Activated CD8-positive, alpha-beta T cell treated with anti-CD3 and anti-CD28 coated beads, Interleukin-2, amount 10 ng/mL, durations not matched to agents 7 days and 5 days (primary cell): ENCODE measurements around the gene PSPN. TPM values are rescaled to one million over a fixed set of nuclear protein-coding genes. Genes with fewer than 3 reads are reported as not detected.

Source experiments
- ATAC-seq: fragments of 150-1000 bp; cut with Tn5 transposase; one replicate; pipeline ENCODE4 v1.10.0; 2021; ENCODE audit warnings: moderate library complexity
- CTCF ChIA-PET: fragments of 350-600 bp; sonication (Branson Sonifier 250); formaldehyde crosslinking; loops from one replicate; lab custom pipeline; 2021; ENCODE audit warnings: antibody characterized with exemption; lab: Charles Lee
- POLR2A ChIA-PET: fragments of 350-600 bp; sonication (Branson Sonifier 250); formaldehyde crosslinking; loops from one replicate; lab custom pipeline; 2021; ENCODE audit warnings: antibody characterized with exemption; lab: Charles Lee
- DNase-seq: peaks from one replicate; pipeline ENCODE4 v3.0.0-alpha.2; 2020
- H3K27ac Mint-ChIP-seq: one replicate; pipeline ENCODE4 v1.8.0; 2021; ENCODE audit warnings: mild to moderate bottlenecking, mixed read lengths
- H3K27me3 Mint-ChIP-seq: one replicate; pipeline ENCODE4 v1.8.0; 2021; ENCODE audit warnings: low read depth, mixed read lengths
- H3K36me3 Mint-ChIP-seq: one replicate; pipeline ENCODE4 v1.8.0; 2021; ENCODE audit warnings: low read depth, mixed read lengths
- H3K4me1 Mint-ChIP-seq: one replicate; pipeline ENCODE4 v1.8.0; 2021; ENCODE audit warnings: low read depth, mixed read lengths
- H3K4me3 Mint-ChIP-seq: one replicate; pipeline ENCODE4 v1.8.0; 2021; ENCODE audit warnings: mild to moderate bottlenecking, mixed read lengths
- H3K9me3 Mint-ChIP-seq: one replicate; pipeline ENCODE4 v1.8.0; 2022; ENCODE audit warnings: mixed read lengths; ENCODE audit not compliant: insufficient read depth
- total RNA-seq, 2 experiments: library from RNA; stranded (reverse); gene quantifications; one replicate each; pipeline ENCODE4 v1.2.3, GENCODE V29; 2021

The PSPN gene
- total RNA-seq, 2 experiments from 2014 or later, result 2.1 to 2.6 TPM

GRCh38 chr19:6378486-6378885 is 2.8 kb upstream of the PSPN start:
- ATAC-seq (no peak), DNase-seq (no peak)
- Mint-ChIP-seq H3K27ac (no peak overlapping the region), H3K27me3 (no peaks in the 10 kb centered on the region), H3K36me3 (peaks cover 36% of the 10 kb centered on the region), H3K4me3 (no peak overlapping the region), H3K4me1 (peaks cover 11% of the 10 kb centered on the region), H3K9me3 (no peaks in the 10 kb centered on the region)
- CTCF ChIA-PET, result no interaction called here
- POLR2A ChIA-PET, result interaction anchor here (0.6 kb wide), 1 partner anchor 75 kb away, joined by 3 read pairs; no protein-coding TSS in a partner anchor

- Mint-ChIP-seq H3K9me3 (no peaks in the 10 kb centered on the region), H3K27ac (no peak overlapping the region), H3K27me3 (no peaks in the 10 kb centered on the region), H3K4me3 (no peak overlapping the region), H3K36me3 (peaks cover 31% of the 10 kb centered on the region), H3K4me1 (peaks cover 14% of the 10 kb centered on the region)
- ChIA-PET POLR2A (interaction anchor here (0.6 kb wide), 1 partner anchor 75 kb away, joined by 3 read pairs; no protein-coding TSS in a partner anchor), CTCF (no interaction called here)
- ATAC-seq (no peak), DNase-seq (no peak)
Observed at GRCh38 chr19:6378041-6378440, 2.3 kb upstream of the PSPN start.

GRCh38 chr19:6376512-6377190 is 918 bp upstream of the PSPN start:
- ChIA-PET POLR2A (interaction anchor here (0.7 to 0.9 kb wide), 2 partner anchors 104 to 415 kb away, joined by 3 to 5 read pairs; no protein-coding TSS in a partner anchor), CTCF (interaction anchor here (0.8 to 1.4 kb wide), 2 partner anchors 11 to 48 kb away, joined by 3 to 4 read pairs; partner anchors contain the start of gene KHSRP)
- H3K9me3 Mint-ChIP-seq, result no peaks in the 10 kb centered on the region
- H3K27me3 Mint-ChIP-seq, result no peaks in the 10 kb centered on the region
- H3K4me1 Mint-ChIP-seq, result peaks cover 20% of the 10 kb centered on the region
- H3K27ac Mint-ChIP-seq, result no peak overlapping the region
- ATAC-seq (no peak), DNase-seq (no peak)
- peaks cover 24% of the 10 kb centered on the region for H3K36me3 Mint-ChIP-seq
- H3K4me3 Mint-ChIP-seq, result no peak overlapping the region

GRCh38 chr19:6374711-6375410 is 872 bp downstream of the PSPN start:
- peaks cover 9% of the 10 kb centered on the region for H3K36me3 Mint-ChIP-seq
- peak overlapping the region; percentile 22 for H3K4me3 Mint-ChIP-seq
- CTCF ChIA-PET, result no interaction called here
- POLR2A ChIA-PET, result interaction anchor here (1.1 to 1.3 kb wide), 2 partner anchors 11 to 50 kb away, joined by 4 read pairs; partner anchors contain the start of gene KHSRP
- no peak for DNase-seq
- H3K4me1 Mint-ChIP-seq, result peaks cover 21% of the 10 kb centered on the region
- ATAC-seq, result no peak
- no peaks in the 10 kb centered on the region for H3K9me3 Mint-ChIP-seq
- no peaks in the 10 kb centered on the region for H3K27me3 Mint-ChIP-seq
- no peak overlapping the region for H3K27ac Mint-ChIP-seq

- CTCF ChIA-PET, result no interaction called here
Observed at GRCh38 chr19:6374161-6374709, 1.5 kb downstream of the PSPN start.

GRCh38 chr19:6373813-6374108 is 2.0 kb downstream of the PSPN start:
- peaks cover 31% of the 10 kb centered on the region for H3K4me1 Mint-ChIP-seq
- no peaks in the 10 kb centered on the region for H3K9me3 Mint-ChIP-seq
- ATAC-seq, result no peak
- peaks cover 14% of the 10 kb centered on the region for H3K36me3 Mint-ChIP-seq
- ChIA-PET POLR2A (interaction anchor here (2.3 kb wide), 1 partner anchor 19 kb away, joined by 9 read pairs; the partner anchor contains the start of gene GTF2F1), CTCF (no interaction called here)
- peak overlapping the region; percentile 87 for H3K4me3 Mint-ChIP-seq
- no peak for DNase-seq
- no peaks in the 10 kb centered on the region for H3K27me3 Mint-ChIP-seq
- H3K27ac Mint-ChIP-seq, result peak overlapping the region; percentile 94

More at GRCh38 chr19:6374161-6374709, 1.5 kb downstream of the PSPN start:
- peaks cover 28% of the 10 kb centered on the region for H3K4me1 Mint-ChIP-seq
- peaks cover 10% of the 10 kb centered on the region for H3K36me3 Mint-ChIP-seq
- POLR2A ChIA-PET, result interaction anchor here (1.3 kb wide), 1 partner anchor 51 kb away, joined by 4 read pairs; the partner anchor contains the start of gene KHSRP
- peak overlapping the region; percentile 87 for H3K4me3 Mint-ChIP-seq
- DNase-seq, result no peak
- peak overlapping the region; percentile 94 for H3K27ac Mint-ChIP-seq
- no peaks in the 10 kb centered on the region for H3K9me3 Mint-ChIP-seq
- H3K27me3 Mint-ChIP-seq, result no peaks in the 10 kb centered on the region
- ATAC-seq, result no peak

- DNase-seq (peak; percentile 100), ATAC-seq (peak; percentile 74)
- Mint-ChIP-seq H3K4me3 (peak overlapping the region; percentile 87), H3K27ac (peak overlapping the region; percentile 94), H3K9me3 (no peaks in the 10 kb centered on the region), H3K36me3 (peaks cover 17% of the 10 kb centered on the region), H3K4me1 (peaks cover 31% of the 10 kb centered on the region), H3K27me3 (no peaks in the 10 kb centered on the region)
- ChIA-PET CTCF (interaction anchor here (0.9 to 1.7 kb wide), 4 partner anchors 10 to 52 kb away, joined by 4 to 8 read pairs (median 4); partner anchors contain the start of genes CLPP, GTF2F1 and KHSRP), POLR2A (interaction anchor here (0.7 to 2.3 kb wide), 6 partner anchors 10 to 397 kb away, joined by 3 to 10 read pairs (median 4); partner anchors contain the start of genes DENND1C and GTF2F1)
Observed at GRCh38 chr19:6373096-6373812, 2.5 kb downstream of the PSPN start.

GRCh38 chr19:6372594-6373095 is 3.1 kb downstream of the PSPN start, which contains the start of gene ALKBH7:
TSS of gene ALKBH7 (plus strand) at chr19:6372794. CDS start at chr19:6372821, 27 bp downstream.
- ChIA-PET CTCF (interaction anchor here (0.9 to 1.7 kb wide), 8 partner anchors 9 to 247 kb away, joined by 3 to 8 read pairs (median 4); partner anchors contain the start of genes CLPP, GTF2F1 and KHSRP), POLR2A (interaction anchor here (0.6 to 2.3 kb wide), 8 partner anchors 9 to 396 kb away, joined by 3 to 10 read pairs (median 4); partner anchors contain the start of genes CLPP, DENND1C and GTF2F1)
- Mint-ChIP-seq H3K9me3 (no peaks in the 10 kb centered on the region), H3K27ac (peak within 1 kb of the TSS; percentile 94), H3K27me3 (no peaks in the 10 kb centered on the region), H3K4me3 (peak within 1 kb of the TSS; percentile 87), H3K4me1 (peaks cover 31% of the 10 kb centered on the region), H3K36me3 (peaks cover 21% of the 10 kb centered on the region)
- ATAC-seq (peak; percentile 88), DNase-seq (peak; percentile 99)

GRCh38 chr19:6364353-6364752 is 11.4 kb downstream of the PSPN start:
- no peak for DNase-seq
- ATAC-seq, result no peak
- Mint-ChIP-seq H3K27me3 (no peaks in the 10 kb centered on the region), H3K4me1 (peaks cover 25% of the 10 kb centered on the region), H3K4me3 (no peak overlapping the region), H3K36me3 (peaks cover 55% of the 10 kb centered on the region), H3K27ac (no peak overlapping the region), H3K9me3 (no peaks in the 10 kb centered on the region)
- CTCF ChIA-PET, result interaction anchor here (1.5 kb wide), 1 partner anchor 8 kb away, joined by 8 read pairs; the partner anchor contains the start of gene ALKBH7
- POLR2A ChIA-PET, result no interaction called here

- H3K36me3 Mint-ChIP-seq, result peaks cover 41% of the 10 kb centered on the region
- no peaks in the 10 kb centered on the region for H3K9me3 Mint-ChIP-seq
- ATAC-seq (peak; percentile 42), DNase-seq (peak; percentile 69)
- ChIA-PET POLR2A (interaction anchor here (1.0 kb wide), 1 partner anchor 10 kb away, joined by 3 read pairs; the partner anchor contains the start of gene ALKBH7), CTCF (interaction anchor here (1.1 to 1.4 kb wide), 3 partner anchors 10 to 143 kb away, joined by 3 to 4 read pairs (median 3); partner anchors contain the start of gene GTF2F1)
- no peaks in the 10 kb centered on the region for H3K27me3 Mint-ChIP-seq
- H3K4me3 Mint-ChIP-seq, result peak overlapping the region; percentile 99
- H3K4me1 Mint-ChIP-seq, result peaks cover 20% of the 10 kb centered on the region
- H3K27ac Mint-ChIP-seq, result peak overlapping the region; percentile 100
Observed at GRCh38 chr19:6362351-6362801, 13.4 kb downstream of the PSPN start.
